Measurements from ENCODE around the gene CAMK2G. TPM values are rescaled to one million over a fixed set of nuclear protein-coding genes. Genes with fewer than 3 reads are reported as not detected.

The CAMK2G gene
- polyA plus RNA-seq, 3 donors, result 1.7 to 60.7 (median 3.0) TPM

DNA sequence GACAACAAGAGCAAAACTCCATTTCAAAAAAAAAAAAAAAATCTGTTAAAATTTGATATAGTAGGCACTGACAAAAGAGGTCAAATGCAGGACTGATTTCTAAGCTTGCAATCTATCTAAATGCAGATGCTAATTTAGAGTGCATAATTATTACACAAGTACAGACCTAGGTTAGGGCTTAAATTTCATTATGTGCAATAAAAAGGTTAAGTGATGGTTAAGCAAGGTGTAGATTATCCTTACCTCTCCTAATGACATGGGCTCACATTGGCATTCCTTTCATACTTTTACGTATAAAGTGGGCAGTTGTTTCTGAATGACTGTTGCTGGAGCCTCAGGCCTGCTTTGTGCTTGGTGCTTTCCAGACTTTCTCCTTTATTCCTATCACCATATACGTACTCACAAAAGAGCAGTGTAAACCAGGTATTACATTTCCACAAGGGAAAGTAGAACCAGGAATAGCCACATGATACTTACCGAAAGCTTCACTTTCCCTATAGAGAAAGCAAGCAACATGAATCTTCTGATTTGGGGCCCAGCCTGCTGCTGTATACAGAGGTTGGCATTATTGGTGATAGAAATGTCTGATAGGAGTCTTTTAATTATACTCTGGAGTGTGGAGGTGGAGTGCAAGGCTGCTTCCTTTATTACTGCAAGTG, 94.7 kb downstream of the CAMK2G start:
- Mint-ChIP-seq H3K27ac (peak overlapping the region in 1 of 7 donors; percentile 13), H3K27me3 (ENCODE audit: low read depth in 3 of 3) (no peaks in the 10 kb centered on the region), H3K9me3 (no peaks in the 10 kb centered on the region), H3K4me3 (no peak overlapping the region), H3K4me1 (peaks cover 33% of the 10 kb centered on the region), H3K36me3 (peaks cover 25 to 42% of the 10 kb centered on the region in 2 donors)
- Histone ChIP-seq H3K79me2 (ENCODE audit: insufficient read depth, low read length) (peaks cover 91% of the 10 kb centered on the region), H3K9ac (ENCODE audit: insufficient read depth, low read length, poor library complexity, severe bottlenecking) (no peak overlapping the region), H2AFZ (ENCODE audit: insufficient read depth, low read depth, low read length, poor library complexity, severe bottlenecking) (no peak overlapping the region), H3K4me2 (replicated peaks; ENCODE audit: extremely low read depth, low read length, poor library complexity, severe bottlenecking) (no peak overlapping the region), H4K20me1 (ENCODE audit: insufficient read depth, low read length) (peaks cover 20% of the 10 kb centered on the region), H3K4me3 (replicated peaks in 1 of 3; ENCODE audit: low read depth in 2 of 3, low read length in 3 of 3) (no peak overlapping the region), H3K27ac (ENCODE audit: low read depth in 1 of 2, low read length in 2 of 2) (no peak overlapping the region), H3K9me3 (replicated peaks in 1 of 2; ENCODE audit: control insufficient read depth in 1 of 2, insufficient read depth in 1 of 2, low read length in 2 of 2) (no peaks in the 10 kb centered on the region), H3K4me1 (ENCODE audit: control insufficient read depth in 1 of 2, insufficient read depth in 2 of 2, low read length in 2 of 2) (peaks cover 29 to 34% of the 10 kb centered on the region in 2 donors), H3K36me3 (replicated peaks in 1 of 2; ENCODE audit: control insufficient read depth in 1 of 2, insufficient read depth in 2 of 2, low read length in 2 of 2) (peaks cover 27 to 40% of the 10 kb centered on the region in 2 donors), H3K27me3 (ENCODE audit: control insufficient read depth in 2 of 2, insufficient read depth in 2 of 2, low read length in 2 of 2) (no peaks in the 10 kb centered on the region)
- DNase-seq, result no peak
- WGBS (ENCODE audit: insufficient coverage), result no CpG with 5 or more reads among the region's 3 CpGs
- intact Hi-C loops (cut with micrococcal nuclease), result loop anchor here in 1 of 2 donors (5.0 kb wide), 1 partner anchor 37 kb away; the partner anchor contains the start of gene SEC24C
- TF ChIP-seq, protein P1, sequence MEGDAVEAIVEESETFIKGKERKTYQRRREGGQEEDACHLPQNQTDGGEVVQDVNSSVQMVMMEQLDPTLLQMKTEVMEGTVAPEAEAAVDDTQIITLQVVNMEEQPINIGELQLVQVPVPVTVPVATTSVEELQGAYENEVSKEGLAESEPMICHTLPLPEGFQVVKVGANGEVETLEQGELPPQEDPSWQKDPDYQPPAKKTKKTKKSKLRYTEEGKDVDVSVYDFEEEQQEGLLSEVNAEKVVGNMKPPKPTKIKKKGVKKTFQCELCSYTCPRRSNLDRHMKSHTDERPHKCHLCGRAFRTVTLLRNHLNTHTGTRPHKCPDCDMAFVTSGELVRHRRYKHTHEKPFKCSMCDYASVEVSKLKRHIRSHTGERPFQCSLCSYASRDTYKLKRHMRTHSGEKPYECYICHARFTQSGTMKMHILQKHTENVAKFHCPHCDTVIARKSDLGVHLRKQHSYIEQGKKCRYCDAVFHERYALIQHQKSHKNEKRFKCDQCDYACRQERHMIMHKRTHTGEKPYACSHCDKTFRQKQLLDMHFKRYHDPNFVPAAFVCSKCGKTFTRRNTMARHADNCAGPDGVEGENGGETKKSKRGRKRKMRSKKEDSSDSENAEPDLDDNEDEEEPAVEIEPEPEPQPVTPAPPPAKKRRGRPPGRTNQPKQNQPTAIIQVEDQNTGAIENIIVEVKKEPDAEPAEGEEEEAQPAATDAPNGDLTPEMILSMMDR (IDR thresholded peaks at IDR 0.05), result no peak

DNA sequence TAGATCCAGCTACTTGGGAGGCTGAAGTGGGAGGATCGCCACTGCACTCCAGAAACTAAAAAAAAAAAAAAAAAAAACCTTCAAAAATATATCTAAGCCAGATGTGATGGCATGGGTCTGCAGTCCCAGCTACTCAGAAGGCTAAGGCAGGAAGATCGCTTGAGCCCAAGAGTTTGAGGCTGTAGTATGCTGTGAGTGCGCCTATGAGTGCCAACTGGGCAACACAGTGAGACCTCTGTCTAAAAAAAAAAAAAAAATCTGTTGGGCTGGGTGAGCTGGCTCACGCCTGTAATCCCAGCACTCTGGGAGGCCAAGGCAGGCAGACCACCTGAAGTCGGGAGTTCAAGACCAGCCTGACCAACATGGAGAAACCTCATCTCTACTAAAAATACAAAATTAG, 95.3 kb downstream of the CAMK2G start:
- Mint-ChIP-seq H3K9me3 (no peaks in the 10 kb centered on the region), H3K4me3 (no peak overlapping the region), H3K27ac (peak overlapping the region in 1 of 7 donors; percentile 54), H3K4me1 (peaks cover 39% of the 10 kb centered on the region), H3K36me3 (peaks cover 25 to 42% of the 10 kb centered on the region in 2 donors), H3K27me3 (ENCODE audit: low read depth in 3 of 3) (no peaks in the 10 kb centered on the region)
- DNase-seq, result no peak
- H3K4me1 ChIP-seq (ENCODE audit: control insufficient read depth in 1 of 2, insufficient read depth in 2 of 2, low read length in 2 of 2), result peaks cover 36 to 40% of the 10 kb centered on the region in 2 donors
- peaks cover 26% of the 10 kb centered on the region for H4K20me1 ChIP-seq (ENCODE audit: insufficient read depth, low read length)
- 100% methylated on average over 3 of the region's 5 CpGs for WGBS (ENCODE audit: insufficient coverage)
- no peaks in the 10 kb centered on the region for H3K27me3 ChIP-seq (ENCODE audit: control insufficient read depth in 2 of 2, insufficient read depth in 2 of 2, low read length in 2 of 2)
- no peak overlapping the region for H3K9ac ChIP-seq (ENCODE audit: insufficient read depth, low read length, poor library complexity, severe bottlenecking)
- H3K79me2 ChIP-seq (ENCODE audit: insufficient read depth, low read length), result peaks cover 91% of the 10 kb centered on the region
- H3K36me3 ChIP-seq (replicated peaks in 1 of 2; ENCODE audit: control insufficient read depth in 1 of 2, insufficient read depth in 2 of 2, low read length in 2 of 2), result peaks cover 29 to 40% of the 10 kb centered on the region in 2 donors
- no peak overlapping the region for H2AFZ ChIP-seq (ENCODE audit: insufficient read depth, low read depth, low read length, poor library complexity, severe bottlenecking)
- no peak overlapping the region for H3K4me3 ChIP-seq (replicated peaks in 1 of 3; ENCODE audit: low read depth in 2 of 3, low read length in 3 of 3)
- no peaks in the 10 kb centered on the region for H3K9me3 ChIP-seq (replicated peaks in 1 of 2; ENCODE audit: control insufficient read depth in 1 of 2, insufficient read depth in 1 of 2, low read length in 2 of 2)
- no peak overlapping the region for H3K4me2 ChIP-seq (replicated peaks; ENCODE audit: extremely low read depth, low read length, poor library complexity, severe bottlenecking)
- no peak overlapping the region for H3K27ac ChIP-seq (ENCODE audit: low read depth in 1 of 2, low read length in 2 of 2)
- TF ChIP-seq, protein P1 (IDR thresholded peaks at IDR 0.05), result no peak
- intact Hi-C loops (cut with micrococcal nuclease), result no loop called here
